Superior temporal gyrus (tissue), 1 donor: Measurements from ENCODE around the gene PDE4D.
A peak's percentile ranks its signal among the peaks of the same experiment; 100 is the strongest.
"Not testable (repeated sequence)": the region's sequence is repeated elsewhere in the genome, so short reads cannot be mapped to it uniquely, and the experiment has no call there.

Experiments
- DNase-seq: peaks from one replicate; pipeline ENCODE4 v3.0.0-alpha.2; 2016; ENCODE audit errors: extremely low spot score

Gene PDE4D

GRCh38 chr5:59003641-59004040 lies 889.9 kb downstream of the PDE4D start:
- no peak for DNase-seq

GRCh38 chr5:59003124-59003523 lies 890.4 kb downstream of the PDE4D start:
- DNase-seq: no peak

- no peak for DNase-seq
These were observed 891.2 kb downstream of the PDE4D start for GRCh38 chr5:59002162-59002825.

GRCh38 chr5:59001716-59002115 lies 891.8 kb downstream of the PDE4D start:
- no peak for DNase-seq

GRCh38 chr5:59001154-59001553 lies 892.4 kb downstream of the PDE4D start:
- no peak for DNase-seq

- no peak for DNase-seq
These were observed 893.3 kb downstream of the PDE4D start for GRCh38 chr5:59000211-59000610.

GRCh38 chr5:58999804-59000203 lies 893.7 kb downstream of the PDE4D start:
- peak; percentile 87 for DNase-seq

- DNase-seq: peak; percentile 47
These were observed 895.0 kb downstream of the PDE4D start for GRCh38 chr5:58998544-58998943.

- DNase-seq: not testable (repeated sequence)
These were observed 897.7 kb downstream of the PDE4D start for GRCh38 chr5:58995779-58996178.

GRCh38 chr5:58993461-58993860 lies 900.1 kb downstream of the PDE4D start:
- DNase-seq: no peak

- DNase-seq: no peak
These were observed 904.6 kb downstream of the PDE4D start for GRCh38 chr5:58988938-58989337.

- DNase-seq: no peak
These were observed 906.3 kb downstream of the PDE4D start for GRCh38 chr5:58987193-58987592.

GRCh38 chr5:58986281-58986680 lies 907.2 kb downstream of the PDE4D start:
- no peak for DNase-seq

- no peak for DNase-seq
These were observed 907.8 kb downstream of the PDE4D start for GRCh38 chr5:58985759-58986158.

GRCh38 chr5:58985311-58985710 lies 908.2 kb downstream of the PDE4D start:
- no peak for DNase-seq

GRCh38 chr5:58983526-58984452 lies 909.7 kb downstream of the PDE4D start:
- DNase-seq: no peak

GRCh38 chr5:58980890-58981289 lies 912.6 kb downstream of the PDE4D start:
- DNase-seq: no peak

- DNase-seq: no peak
These were observed 914.4 kb downstream of the PDE4D start for GRCh38 chr5:58979090-58979489.

- no peak for DNase-seq
These were observed 918.9 kb downstream of the PDE4D start for GRCh38 chr5:58974601-58975000.

GRCh38 chr5:58974083-58974482 lies 919.4 kb downstream of the PDE4D start:
- DNase-seq: no peak

GRCh38 chr5:58972301-58972700 lies 921.2 kb downstream of the PDE4D start:
- DNase-seq: no peak

- DNase-seq: no peak
These were observed 922.8 kb downstream of the PDE4D start for GRCh38 chr5:58970766-58971165.

GRCh38 chr5:58969795-58970194 lies 923.7 kb downstream of the PDE4D start:
- DNase-seq: no peak
